Naive thymus-derived CD4-positive, alpha-beta T cell (primary cell): ENCODE results near the gene CRHR2. TPM values are rescaled to one million over a fixed set of nuclear protein-coding genes. Genes with fewer than 3 reads are reported as not detected.

ENCODE experiments used
- ATAC-seq: fragments of 150-1000 bp; cut with Tn5 transposase; 2 replicates; pipeline ENCODE4 v1.10.0; 2021; ENCODE audit warnings: mild to moderate bottlenecking, moderate library complexity
- CTCF ChIA-PET: fragments of 350-600 bp; sonication (Branson Sonifier 250); formaldehyde crosslinking; loops from one replicate; lab custom pipeline; 2021; ENCODE audit warnings: antibody characterized with exemption; lab: Charles Lee
- POLR2A ChIA-PET: fragments of 350-600 bp; sonication (Branson Sonifier 250); formaldehyde crosslinking; loops from one replicate; lab custom pipeline; 2021; ENCODE audit warnings: antibody characterized with exemption, inconsistent platforms; lab: Charles Lee
- DNase-seq, 9 donors: peaks; one replicate each; pipeline versions ENCODE4 v3.0.0 to v3.0.0-alpha.2; 2020 to 2022; ENCODE audit warnings: mixed read lengths in 1 of 9
- H3K27ac ChIP-seq: one replicate; pipeline ENCODE4 v1.7.0; 2013; ENCODE audit warnings: mild to moderate bottlenecking, low read depth, low read length, moderate library complexity
- H3K27me3 ChIP-seq, 2 donors: one replicate each; pipeline ENCODE4 v1.7.0; 2013; ENCODE audit warnings: low read length in 2 of 2, mild to moderate bottlenecking in 2 of 2, moderate library complexity in 2 of 2; ENCODE audit not compliant: control insufficient read depth in 2 of 2, insufficient read depth in 2 of 2
- H3K36me3 ChIP-seq, 3 experiments: 1 replicate in 2 of 3; 2 replicates in 1 of 3; pipeline ENCODE4 v1.7.0; 2013; ENCODE audit warnings: low read length in 3 of 3, mild to moderate bottlenecking in 3 of 3, moderate library complexity in 1 of 3; ENCODE audit not compliant: insufficient read depth in 3 of 3, control insufficient read depth in 2 of 3
- H3K4me1 ChIP-seq, 2 donors: one replicate each; pipeline ENCODE4 v1.7.0; 2013; ENCODE audit warnings: low read length in 2 of 2, mild to moderate bottlenecking in 2 of 2, moderate library complexity in 1 of 2; ENCODE audit not compliant: control insufficient read depth in 2 of 2, insufficient read depth in 2 of 2
- H3K4me3 ChIP-seq: 2 replicates; pipeline ENCODE4 v1.7.0; 2013; ENCODE audit warnings: mild to moderate bottlenecking, low read length
- H3K9me3 ChIP-seq, 3 experiments: 1 replicate in 2 of 3; 2 replicates in 1 of 3; pipeline ENCODE4 v1.7.0; 2013; ENCODE audit warnings: low read length in 3 of 3; ENCODE audit not compliant: control insufficient read depth in 2 of 3
- H3K27ac Mint-ChIP-seq, 9 donors: one replicate each; pipeline ENCODE4 v1.8.0; 2020 to 2022; ENCODE audit warnings: mixed read lengths in 9 of 9, mild to moderate bottlenecking in 8 of 9, moderate library complexity in 5 of 9, inconsistent platforms in 2 of 9
- H3K27me3 Mint-ChIP-seq, 5 donors: one replicate each; pipeline ENCODE4 v1.8.0; 2021 to 2022; ENCODE audit warnings: mixed read lengths in 5 of 5, mild to moderate bottlenecking in 1 of 5
- H3K36me3 Mint-ChIP-seq, 5 donors: one replicate each; pipeline ENCODE4 v1.8.0; 2020 to 2022; ENCODE audit warnings: mixed read lengths in 5 of 5, mild to moderate bottlenecking in 3 of 5, inconsistent platforms in 1 of 5
- H3K4me1 Mint-ChIP-seq, 7 donors: one replicate each; pipeline ENCODE4 v1.8.0; 2020 to 2022; ENCODE audit warnings: mixed read lengths in 7 of 7, mild to moderate bottlenecking in 3 of 7, inconsistent platforms in 1 of 7
- H3K4me3 Mint-ChIP-seq, 10 donors: one replicate each; pipeline ENCODE4 v1.8.0; 2020 to 2022; ENCODE audit warnings: mild to moderate bottlenecking in 10 of 10, mixed read lengths in 10 of 10, moderate library complexity in 6 of 10, inconsistent platforms in 2 of 10
- H3K9me3 Mint-ChIP-seq, 11 donors: one replicate each; pipeline ENCODE4 v1.8.0; 2020 to 2022; ENCODE audit warnings: mixed read lengths in 11 of 11, mild to moderate bottlenecking in 4 of 11, inconsistent platforms in 1 of 11, moderate library complexity in 1 of 11
- intact Hi-C, 2 donors: fragments of 100-400 bp; cut with micrococcal nuclease; formaldehyde crosslinking; loops; one replicate each; pipeline ENCODE4 v1.15.1; 2023
- polyA plus RNA-seq, 2 donors: library from polyadenylated mRNA; unstranded; fragments of 300-500 nt; fragmentation: Illumina TruSeq; gene quantifications; one replicate each; pipeline ENCODE4 v1.2.3, GENCODE V29; 2021
- total RNA-seq, 6 experiments: library from RNA in 5 of 6; stranded (reverse) in 5 of 6; gene quantifications; 1 replicate in 5 of 6; 2 replicates in 1 of 6; pipeline ENCODE4 v1.2.3 and lab custom pipeline; 2021 to 2026

Gene CRHR2
- total RNA-seq (not detected), polyA plus RNA-seq (not detected), total RNA-seq (lab: John Stamatoyannopoulos, UW) (not detected)

DNA sequence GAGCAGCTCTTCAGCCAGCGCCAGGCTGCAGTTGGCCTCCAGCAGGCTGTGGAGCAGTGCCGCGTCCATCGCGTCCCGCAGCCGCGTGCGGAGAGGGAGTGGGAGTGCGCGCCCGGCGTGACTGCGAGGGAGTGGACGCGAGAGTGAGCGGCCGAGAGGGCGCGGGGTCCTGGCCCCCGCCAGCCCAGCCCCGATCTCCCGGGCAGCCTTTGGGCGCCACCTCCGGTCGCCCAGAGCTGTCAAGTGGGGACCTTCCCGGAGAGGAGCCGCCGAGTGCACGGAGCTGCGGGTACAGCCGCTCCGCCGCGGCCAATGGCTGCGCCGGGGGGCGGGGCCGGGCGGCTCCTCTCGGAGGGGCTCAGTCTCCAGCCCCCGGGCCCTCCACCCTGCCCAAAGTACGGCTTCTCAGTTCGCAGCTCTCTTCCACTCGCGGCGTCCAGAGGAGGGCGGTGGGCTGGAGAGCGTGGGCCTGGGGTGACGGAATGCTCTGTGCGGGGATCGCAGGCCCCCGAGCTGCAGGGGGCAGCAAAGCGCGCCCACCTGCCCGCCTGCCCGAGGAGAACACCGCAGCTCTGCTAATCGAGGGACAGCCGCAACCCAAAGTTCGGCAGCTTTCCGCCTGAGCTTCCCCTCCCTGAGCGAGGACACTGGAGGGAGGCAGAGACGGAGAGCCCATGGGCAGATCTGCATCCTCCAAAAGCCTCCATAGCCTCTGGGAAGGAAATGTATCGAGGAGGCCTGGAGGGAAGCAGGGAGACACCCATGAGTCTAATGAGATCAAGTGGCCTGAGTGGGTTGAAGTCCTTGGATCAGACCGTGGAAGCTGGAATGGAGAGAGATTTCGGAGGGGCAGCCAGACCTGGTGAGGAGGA lies at the start of gene CRHR2:
Gene CRHR2, minus strand, starts transcription at position 245 of the 872 bp plus-strand sequence. Its CDS starts 176 bp downstream, at position 69.
- Histone ChIP-seq H3K4me3 (peak within 1 kb of the TSS; percentile 41), H3K4me1 (peaks cover 4 to 5% of the 10 kb centered on the region in 2 donors), H3K27ac (no peak within 1 kb of the TSS), H3K36me3 (no peaks in the 10 kb centered on the region), H3K9me3 (no peaks in the 10 kb centered on the region), H3K27me3 (peaks cover 0 to 20% of the 10 kb centered on the region in 2 donors)
- H3K4me3 Mint-ChIP-seq, result peak within 1 kb of the TSS; percentile 78 to 87 (median 81)
- peak within 1 kb of the TSS in 1 of 9 donors; percentile 36 for H3K27ac Mint-ChIP-seq
- CTCF ChIA-PET, result interaction anchor here (1.2 to 4.0 kb wide), 3 partner anchors 48 to 63 kb away, joined by 3 to 38 read pairs (median 4); no protein-coding TSS in a partner anchor
- H3K27me3 Mint-ChIP-seq, result peaks cover 51 to 73% (median 64%) of the 10 kb centered on the region in 5 donors
- intact Hi-C loops, result loop anchor here in 1 of 2 donors (1.0 kb wide), 2 partner anchors 45 to 58 kb away; no protein-coding TSS in a partner anchor
- peaks cover 6 to 15% (median 12%) of the 10 kb centered on the region in 7 donors for H3K4me1 Mint-ChIP-seq
- POLR2A ChIA-PET, result no interaction called here
- DNase-seq (peak in 8 of 9 donors; percentile 13 to 40 (median 33)), ATAC-seq (peak; percentile 75)
- H3K36me3 Mint-ChIP-seq, result peaks cover 0 to 4% (median 0%) of the 10 kb centered on the region in 5 donors
- H3K9me3 Mint-ChIP-seq, result no peaks in the 10 kb centered on the region

DNA sequence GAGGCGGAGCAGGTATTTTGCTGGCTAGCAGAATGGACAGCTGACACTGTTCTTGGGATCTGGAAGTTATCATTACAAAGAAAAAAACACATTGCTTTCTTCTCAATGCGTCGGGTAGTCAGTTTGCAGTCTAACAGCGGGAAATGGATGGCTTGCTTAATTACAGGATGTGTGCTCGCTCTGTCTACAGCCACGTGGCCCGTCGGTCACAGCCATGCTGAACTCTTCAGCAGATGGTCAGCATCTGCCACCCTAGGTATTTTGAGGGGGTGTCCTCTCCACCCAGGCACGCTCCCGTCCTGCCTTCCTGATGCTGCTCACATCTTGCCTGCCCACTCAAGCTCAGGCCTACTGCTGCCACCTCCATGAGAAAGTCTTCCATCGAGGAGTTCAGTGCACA lies 49.3 kb upstream of the CRHR2 start:
- H3K27ac ChIP-seq, result no peak overlapping the region
- Mint-ChIP-seq H3K27me3 (no peaks in the 10 kb centered on the region), H3K4me3 (peak overlapping the region in 4 of 10 donors; percentile 30 to 53 (median 44)), H3K36me3 (peaks cover 0 to 3% (median 0%) of the 10 kb centered on the region in 5 donors), H3K4me1 (peaks cover 39 to 76% (median 69%) of the 10 kb centered on the region in 7 donors), H3K27ac (peak overlapping the region in 5 of 9 donors; percentile 48 to 85 (median 75)), H3K9me3 (peaks cover 0 to 1% (median 0%) of the 10 kb centered on the region in 11 donors)
- no peaks in the 10 kb centered on the region for H3K36me3 ChIP-seq
- ATAC-seq (no peak), DNase-seq (peak in 2 of 9 donors; percentile 8 to 16)
- peaks cover 19 to 38% of the 10 kb centered on the region in 2 donors for H3K4me1 ChIP-seq
- intact Hi-C loops, result no loop called here
- no peak overlapping the region for H3K4me3 ChIP-seq
- CTCF ChIA-PET, result interaction anchor here (1.1 to 8.2 kb wide), 2 partner anchors 7 to 49 kb away, joined by 4 to 158 read pairs; partner anchors contain the start of gene CRHR2
- POLR2A ChIA-PET, result no interaction called here
- H3K9me3 ChIP-seq, result no peaks in the 10 kb centered on the region
- no peaks in the 10 kb centered on the region for H3K27me3 ChIP-seq

DNA sequence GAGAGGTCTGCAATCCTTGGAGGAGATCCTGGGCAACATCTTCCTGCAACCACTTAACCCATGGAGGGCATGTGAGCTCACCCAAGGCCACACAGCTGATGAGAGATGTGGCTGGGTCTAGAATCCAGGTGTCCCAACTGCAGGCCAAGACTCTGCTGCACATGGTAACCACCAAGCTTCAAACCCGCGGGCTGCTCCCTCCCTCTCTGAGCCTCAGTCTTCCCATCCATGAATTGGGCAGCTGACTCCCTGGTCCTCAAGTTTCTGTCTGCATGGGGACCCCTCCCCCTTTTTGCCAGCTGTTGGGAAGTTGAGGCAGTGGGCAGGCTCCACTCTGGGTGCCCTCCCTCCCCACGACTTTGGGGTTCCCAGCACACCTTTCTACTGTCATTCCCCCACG lies 48.7 kb upstream of the CRHR2 start:
- POLR2A ChIA-PET, result no interaction called here
- intact Hi-C loops, result no loop called here
- H3K27me3 Mint-ChIP-seq, result no peaks in the 10 kb centered on the region

DNA sequence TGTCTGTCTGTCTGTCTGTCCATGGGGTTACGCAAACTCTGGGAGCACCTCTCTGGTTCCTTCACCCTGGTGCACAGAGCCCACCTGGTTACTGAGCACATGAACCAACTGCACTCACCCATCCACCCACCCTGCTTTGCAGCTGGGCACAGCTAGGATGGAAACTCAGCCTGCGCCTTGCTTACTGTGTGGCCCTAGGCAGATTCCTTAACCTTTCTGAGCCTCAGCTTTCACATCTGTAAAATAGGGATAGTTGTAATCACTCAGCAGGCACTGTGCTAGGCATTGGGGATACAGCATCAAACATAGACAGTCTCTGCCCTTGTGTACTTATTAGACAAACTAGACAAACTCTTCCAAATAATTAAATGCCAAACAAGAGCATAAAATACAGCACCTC lies 47.8 kb upstream of the CRHR2 start:
- Histone ChIP-seq H3K9me3 (no peaks in the 10 kb centered on the region), H3K4me3 (no peak overlapping the region), H3K36me3 (no peaks in the 10 kb centered on the region), H3K27me3 (no peaks in the 10 kb centered on the region), H3K27ac (no peak overlapping the region), H3K4me1 (peaks cover 24 to 52% of the 10 kb centered on the region in 2 donors)
- ATAC-seq (no peak), DNase-seq (no peak)
- Mint-ChIP-seq H3K4me1 (peaks cover 48 to 88% (median 81%) of the 10 kb centered on the region in 7 donors), H3K27me3 (no peaks in the 10 kb centered on the region), H3K9me3 (peaks cover 0 to 1% (median 0%) of the 10 kb centered on the region in 11 donors), H3K27ac (peak overlapping the region in 5 of 9 donors; percentile 21 to 92 (median 55)), H3K4me3 (peak overlapping the region in 2 of 10 donors; percentile 2 to 58), H3K36me3 (peaks cover 0 to 5% (median 0%) of the 10 kb centered on the region in 5 donors)
- ChIA-PET POLR2A (interaction anchor here (6.5 kb wide), 1 partner anchor 9 kb away, joined by 126 read pairs; no protein-coding TSS in a partner anchor), CTCF (interaction anchor here (8.2 kb wide), 1 partner anchor 9 kb away, joined by 158 read pairs; no protein-coding TSS in a partner anchor)
- intact Hi-C loops, result no loop called here

More for the DNA sequence above, 48.7 kb upstream of the CRHR2 start:
- H3K36me3 Mint-ChIP-seq, result peaks cover 0 to 5% (median 0%) of the 10 kb centered on the region in 5 donors
- Histone ChIP-seq H3K4me3 (no peak overlapping the region), H3K4me1 (peaks cover 24 to 44% of the 10 kb centered on the region in 2 donors), H3K27me3 (no peaks in the 10 kb centered on the region), H3K9me3 (no peaks in the 10 kb centered on the region), H3K27ac (no peak overlapping the region), H3K36me3 (no peaks in the 10 kb centered on the region)
- H3K27ac Mint-ChIP-seq, result peak overlapping the region in 4 of 9 donors; percentile 46 to 85 (median 60)
- peak overlapping the region in 3 of 10 donors; percentile 30 to 53 (median 41) for H3K4me3 Mint-ChIP-seq
- H3K9me3 Mint-ChIP-seq, result peaks cover 0 to 1% (median 0%) of the 10 kb centered on the region in 11 donors
- CTCF ChIA-PET, result interaction anchor here (0.6 to 8.2 kb wide), 3 partner anchors 8 to 48 kb away, joined by 4 to 158 read pairs (median 5); partner anchors contain the start of gene CRHR2
- DNase-seq (no peak), ATAC-seq (no peak)
- H3K4me1 Mint-ChIP-seq, result peaks cover 43 to 82% (median 75%) of the 10 kb centered on the region in 7 donors

DNA sequence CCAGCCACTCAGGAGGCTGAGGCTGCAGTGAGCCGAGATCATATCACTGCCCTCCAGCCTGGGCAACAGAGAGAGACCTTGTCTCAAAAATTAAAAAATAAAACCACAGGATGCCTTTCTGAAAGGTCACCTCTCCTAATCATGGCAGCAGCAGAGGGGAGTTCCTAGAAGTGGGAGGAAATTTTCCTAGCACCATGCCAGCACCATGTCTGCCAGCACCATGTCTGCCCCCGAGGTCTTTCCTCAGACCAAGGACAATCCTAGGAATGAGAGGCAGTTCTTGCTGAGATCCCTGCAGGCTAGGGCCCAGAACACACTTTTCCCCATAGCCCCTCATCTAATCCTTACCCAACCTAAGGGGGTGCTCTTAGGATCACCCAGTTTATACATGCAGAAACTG lies 47.4 kb upstream of the CRHR2 start:
- H3K27me3 ChIP-seq, result no peaks in the 10 kb centered on the region
- H3K27ac ChIP-seq, result no peak overlapping the region
- H3K4me3 ChIP-seq, result no peak overlapping the region
- peaks cover 0 to 1% (median 0%) of the 10 kb centered on the region in 11 donors for H3K9me3 Mint-ChIP-seq
- peaks cover 49 to 88% (median 81%) of the 10 kb centered on the region in 7 donors for H3K4me1 Mint-ChIP-seq
- POLR2A ChIA-PET, result interaction anchor here (6.5 kb wide), 1 partner anchor 10 kb away, joined by 126 read pairs; no protein-coding TSS in a partner anchor
- ATAC-seq (no peak), DNase-seq (no peak)
- no peak overlapping the region for H3K4me3 Mint-ChIP-seq
- H3K36me3 Mint-ChIP-seq, result peaks cover under 1 to 4% (median 3%) of the 10 kb centered on the region in 5 donors
- intact Hi-C loops, result loop anchor here in 1 of 2 donors (5.0 kb wide), 1 partner anchor 702 kb away; the partner anchor contains the start of genes FKBP14 and PLEKHA8
- no peaks in the 10 kb centered on the region for H3K9me3 ChIP-seq
- CTCF ChIA-PET, result interaction anchor here (8.2 kb wide), 1 partner anchor 9 kb away, joined by 158 read pairs; no protein-coding TSS in a partner anchor
- peaks cover 24 to 52% of the 10 kb centered on the region in 2 donors for H3K4me1 ChIP-seq
- peak overlapping the region in 5 of 9 donors; percentile 21 to 92 (median 55) for H3K27ac Mint-ChIP-seq
- H3K36me3 ChIP-seq, result no peaks in the 10 kb centered on the region
- no peaks in the 10 kb centered on the region for H3K27me3 Mint-ChIP-seq
